IPS-18c (cell line): ENCODE measurements around the gene OR4K5.
"Not testable (repeated sequence)": the region's sequence is repeated elsewhere in the genome, so short reads cannot be mapped to it uniquely, and the experiment has no call there.

Experiments used
- H3K4me3 ChIP-seq: 2 replicates; pipeline ENCODE4 v1.7.0; 2013; ENCODE audit warnings: low read depth, mild to moderate bottlenecking, low read length, moderate library complexity; ENCODE audit not compliant: insufficient read depth
- H3K9me3 ChIP-seq: one replicate; pipeline ENCODE4 v1.6.1; 2013; ENCODE audit warnings: mild to moderate bottlenecking, low read length, moderate library complexity; ENCODE audit not compliant: control insufficient read depth, insufficient read depth

The OR4K5 gene, protein sequence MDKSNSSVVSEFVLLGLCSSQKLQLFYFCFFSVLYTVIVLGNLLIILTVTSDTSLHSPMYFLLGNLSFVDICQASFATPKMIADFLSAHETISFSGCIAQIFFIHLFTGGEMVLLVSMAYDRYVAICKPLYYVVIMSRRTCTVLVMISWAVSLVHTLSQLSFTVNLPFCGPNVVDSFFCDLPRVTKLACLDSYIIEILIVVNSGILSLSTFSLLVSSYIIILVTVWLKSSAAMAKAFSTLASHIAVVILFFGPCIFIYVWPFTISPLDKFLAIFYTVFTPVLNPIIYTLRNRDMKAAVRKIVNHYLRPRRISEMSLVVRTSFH

DNA sequence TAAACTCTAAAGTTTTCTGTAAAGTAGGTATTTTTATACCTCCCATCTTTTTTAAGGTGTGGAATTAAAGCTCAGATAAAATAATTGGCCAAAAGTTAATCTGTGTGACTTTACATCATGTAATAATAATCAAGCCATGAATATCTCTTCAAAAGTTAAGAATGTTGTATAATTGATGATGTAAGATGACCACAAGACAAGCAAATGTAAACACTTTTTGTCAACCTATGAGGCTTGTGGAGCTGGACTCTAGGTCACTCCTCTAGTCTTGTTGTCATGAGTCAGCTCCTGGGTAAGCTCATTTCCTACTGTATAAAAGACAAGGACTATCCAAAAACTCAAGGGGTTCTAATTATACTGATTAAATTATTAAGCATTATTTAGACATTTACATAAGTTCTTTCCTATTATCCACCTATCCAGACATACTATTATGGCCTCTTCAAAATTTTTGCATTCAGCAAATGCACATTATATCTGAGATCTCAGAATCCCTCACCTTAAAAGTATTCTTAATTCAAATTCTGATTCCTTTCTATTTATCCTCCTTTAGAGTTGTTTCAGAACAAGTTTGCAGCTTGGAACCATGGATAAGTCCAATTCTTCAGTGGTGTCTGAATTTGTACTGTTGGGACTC lies at the start of gene OR4K5:
Gene OR4K5, plus strand, starts transcription at position 587 of the 637 bp plus-strand sequence. Its CDS starts 0 bp downstream, at position 587.
- Histone ChIP-seq H3K9me3 (peaks cover 11% of the 10 kb centered on the region), H3K4me3 (no peak within 1 kb of the TSS)

DNA sequence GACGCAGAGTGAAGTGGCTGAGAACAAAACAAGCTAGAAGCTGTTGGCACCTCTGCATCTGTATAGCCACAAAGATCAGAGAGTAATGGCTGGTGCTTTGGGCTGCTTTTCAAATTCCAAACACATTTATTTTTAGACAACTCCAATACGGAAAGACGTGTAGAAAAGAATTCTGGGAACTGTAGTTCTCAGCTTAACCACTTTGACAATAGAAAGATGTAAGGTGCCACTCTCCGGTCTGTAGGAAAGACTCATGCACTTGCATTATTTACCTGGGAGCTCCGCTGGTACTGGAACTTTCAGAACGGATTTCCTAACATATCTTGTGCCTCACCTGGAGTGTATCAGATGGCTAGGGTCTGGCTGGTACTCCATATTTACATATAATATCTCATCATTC lies 47.2 kb upstream of the OR4K5 start:
- no peak overlapping the region; the same call in 1 of the 2 replicates for H3K4me3 ChIP-seq
- peaks cover 9% of the 10 kb centered on the region for H3K9me3 ChIP-seq

DNA sequence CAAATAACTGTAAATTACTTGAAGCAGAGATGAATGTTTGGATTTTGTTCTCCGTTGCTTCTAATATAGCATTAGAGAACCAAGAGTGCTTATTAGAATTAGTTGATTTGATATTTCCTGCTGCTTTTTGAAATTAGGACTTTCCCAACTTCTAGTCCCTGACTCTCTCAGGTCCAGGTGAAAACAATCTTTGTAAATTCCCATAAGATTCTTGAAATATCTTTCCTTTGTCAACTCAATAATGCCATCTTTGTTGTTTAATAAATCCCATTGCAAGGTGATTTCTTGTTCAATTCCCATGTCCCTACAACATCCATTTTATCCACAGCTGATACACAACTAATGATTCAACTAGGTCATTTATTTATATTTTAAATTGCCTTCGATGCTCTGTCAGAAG lies 45.6 kb upstream of the OR4K5 start, which contains the start of gene OR4K2:
Gene OR4K2, plus strand, starts transcription at position 301 of the 400 bp plus-strand sequence. CDS start 1,126 bp downstream, outside the sequence.
- H3K4me3 ChIP-seq: no peak within 1 kb of the TSS
- H3K9me3 ChIP-seq: peaks cover 4% of the 10 kb centered on the region

DNA sequence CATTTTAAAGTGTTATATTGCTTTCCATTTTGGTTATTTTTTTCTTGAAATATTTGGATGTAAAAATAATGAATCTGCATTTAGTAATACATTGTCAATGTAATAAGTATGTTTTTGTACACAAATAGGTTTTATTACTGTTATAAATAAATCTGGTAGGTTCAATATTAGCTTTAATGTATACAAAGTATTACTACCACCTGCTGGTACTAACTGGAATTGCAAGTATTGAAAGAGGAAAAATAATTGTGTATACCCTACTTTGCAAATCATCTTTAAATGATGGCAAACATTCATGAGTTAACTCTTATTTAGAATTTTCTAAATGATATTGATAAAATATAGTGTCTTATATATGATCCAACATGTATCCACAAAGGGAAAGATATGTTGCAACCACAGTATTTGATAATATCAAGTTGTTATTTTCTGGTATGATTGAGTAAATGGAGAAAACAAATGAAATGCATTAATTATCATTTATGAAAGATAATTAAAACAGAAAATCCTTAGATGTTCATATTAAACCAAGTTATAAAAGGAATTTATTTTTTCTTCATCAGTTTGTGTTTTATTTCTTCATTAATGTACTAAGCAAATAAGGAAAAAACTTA lies 42.3 kb upstream of the OR4K5 start:
- peaks cover 7% of the 10 kb centered on the region for H3K9me3 ChIP-seq
- no peak overlapping the region for H3K4me3 ChIP-seq

DNA sequence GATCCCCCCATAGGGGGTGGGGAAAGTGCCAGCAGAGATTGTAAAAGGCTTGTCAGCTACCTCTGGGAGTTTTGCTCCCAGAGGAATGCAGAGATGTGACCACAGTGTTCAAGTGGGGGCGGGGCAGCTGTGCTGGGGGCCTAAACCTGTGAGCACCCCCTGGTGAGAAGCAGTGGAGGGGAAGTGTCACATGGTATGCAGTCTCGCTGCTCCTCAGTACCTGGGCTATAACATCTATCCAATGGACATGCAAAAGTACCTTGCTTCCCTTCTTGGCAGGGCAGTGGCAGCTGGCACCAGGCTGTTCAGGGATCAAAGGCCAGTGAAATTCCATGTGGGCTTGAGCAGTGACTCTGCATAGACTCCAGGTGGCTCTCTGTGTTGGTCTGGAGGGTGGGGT lies 25.1 kb upstream of the OR4K5 start:
- H3K9me3 ChIP-seq: peaks cover 13% of the 10 kb centered on the region

DNA sequence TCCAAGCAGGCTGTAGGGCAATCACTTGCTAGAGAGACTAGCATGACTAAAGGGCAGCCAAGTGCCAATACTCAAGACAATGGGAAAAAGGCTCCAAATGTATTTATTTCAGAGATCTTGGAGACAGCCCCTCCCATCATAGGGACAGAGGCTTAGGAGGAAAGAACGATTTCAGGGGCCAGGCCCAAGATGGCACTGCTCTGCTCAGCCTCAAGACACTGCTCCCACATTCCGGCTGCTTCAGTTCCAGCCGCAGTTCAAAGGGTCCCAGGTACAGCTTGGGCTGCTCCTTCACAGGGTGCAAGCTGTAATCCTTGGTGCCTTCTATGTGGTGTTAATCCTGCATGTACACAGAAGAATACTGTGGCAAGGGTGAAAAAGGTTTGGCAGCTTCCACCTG lies 19.4 kb upstream of the OR4K5 start:
- Histone ChIP-seq H3K9me3 (peaks cover 10% of the 10 kb centered on the region), H3K4me3 (no peak overlapping the region)

More for the DNA sequence above, 25.1 kb upstream of the OR4K5 start:
- no peak overlapping the region for H3K4me3 ChIP-seq

DNA sequence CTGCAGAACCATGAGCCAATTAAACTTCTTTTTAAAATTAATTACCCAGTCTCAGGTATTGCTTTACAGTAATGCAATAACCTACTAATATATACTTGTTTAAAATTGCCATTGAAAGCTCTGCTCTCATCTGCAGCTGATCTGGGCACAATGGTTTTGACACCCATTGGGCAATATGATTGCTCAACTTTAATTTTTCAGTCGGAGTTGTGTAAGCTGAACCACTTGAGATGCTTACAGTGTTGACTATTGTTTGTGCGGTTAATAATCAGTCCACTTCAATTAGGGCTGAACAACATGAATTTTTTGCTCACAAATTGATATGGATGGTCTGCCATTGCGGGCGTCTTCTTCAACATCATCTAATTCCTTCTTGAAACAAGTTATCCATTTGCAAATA lies 18.0 kb upstream of the OR4K5 start:
- no peak overlapping the region for H3K4me3 ChIP-seq
- H3K9me3 ChIP-seq: peaks cover 10% of the 10 kb centered on the region

DNA sequence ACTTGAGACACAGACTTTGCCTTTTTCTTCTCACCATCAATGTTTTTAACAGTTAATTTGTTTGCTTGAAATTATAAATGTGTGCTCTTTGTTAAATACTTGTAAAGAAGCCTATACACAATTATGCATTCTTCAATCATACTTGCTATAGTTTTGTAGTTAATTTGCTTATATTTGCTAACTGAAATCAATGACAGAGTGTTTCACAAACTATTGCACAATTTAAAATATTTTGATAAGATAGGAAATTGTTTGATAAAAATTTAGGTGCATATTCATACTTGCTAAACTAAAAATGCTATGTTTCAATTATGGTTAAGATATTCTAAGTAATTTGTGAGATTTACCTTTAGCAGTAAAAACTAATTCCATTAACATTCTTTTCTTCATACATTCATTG lies 13.7 kb upstream of the OR4K5 start:
- H3K4me3 ChIP-seq: no peak overlapping the region
- peaks cover 8% of the 10 kb centered on the region for H3K9me3 ChIP-seq

DNA sequence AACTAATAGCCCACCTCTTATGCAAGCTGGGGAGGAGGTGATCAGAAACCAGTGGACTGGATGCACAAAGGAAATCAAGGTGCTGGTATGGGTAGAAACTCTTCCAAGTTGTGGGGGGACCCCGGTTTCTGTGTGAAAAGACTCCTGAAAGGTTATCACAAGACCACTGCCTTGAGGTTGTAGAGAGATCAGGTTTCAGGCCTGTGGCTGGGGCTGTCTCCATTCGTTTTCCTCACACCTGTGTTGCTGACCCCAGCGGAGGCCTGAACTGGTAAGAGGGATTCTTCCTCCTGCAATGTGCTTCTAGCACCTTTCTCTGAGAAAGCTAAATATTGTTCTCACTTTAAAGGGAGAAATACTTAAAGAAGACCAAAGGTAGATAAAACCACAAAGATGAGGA lies 9.3 kb upstream of the OR4K5 start:
- no peak overlapping the region for H3K4me3 ChIP-seq
- H3K9me3 ChIP-seq: peaks cover 6% of the 10 kb centered on the region

DNA sequence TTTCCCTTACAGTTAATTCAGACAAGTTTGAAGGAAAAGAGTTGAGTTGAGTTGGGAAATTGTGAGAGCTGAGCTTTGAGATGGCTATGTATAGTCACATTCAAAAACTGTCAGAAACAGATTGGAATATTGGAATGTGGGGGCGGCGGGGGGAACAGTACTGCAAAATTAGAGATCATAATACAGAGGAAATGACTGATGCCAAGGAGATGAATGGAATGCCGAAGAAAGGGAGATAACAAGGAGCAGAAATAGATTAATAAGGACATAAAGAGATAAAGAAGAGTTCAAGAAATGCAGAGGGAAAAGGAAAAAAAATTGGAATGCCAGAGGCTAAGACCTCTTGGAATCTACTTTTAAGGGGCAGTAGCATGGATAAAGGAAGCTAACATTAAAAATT lies 3.2 kb upstream of the OR4K5 start:
- H3K9me3 ChIP-seq: peaks cover 11% of the 10 kb centered on the region
- no peak overlapping the region for H3K4me3 ChIP-seq

DNA sequence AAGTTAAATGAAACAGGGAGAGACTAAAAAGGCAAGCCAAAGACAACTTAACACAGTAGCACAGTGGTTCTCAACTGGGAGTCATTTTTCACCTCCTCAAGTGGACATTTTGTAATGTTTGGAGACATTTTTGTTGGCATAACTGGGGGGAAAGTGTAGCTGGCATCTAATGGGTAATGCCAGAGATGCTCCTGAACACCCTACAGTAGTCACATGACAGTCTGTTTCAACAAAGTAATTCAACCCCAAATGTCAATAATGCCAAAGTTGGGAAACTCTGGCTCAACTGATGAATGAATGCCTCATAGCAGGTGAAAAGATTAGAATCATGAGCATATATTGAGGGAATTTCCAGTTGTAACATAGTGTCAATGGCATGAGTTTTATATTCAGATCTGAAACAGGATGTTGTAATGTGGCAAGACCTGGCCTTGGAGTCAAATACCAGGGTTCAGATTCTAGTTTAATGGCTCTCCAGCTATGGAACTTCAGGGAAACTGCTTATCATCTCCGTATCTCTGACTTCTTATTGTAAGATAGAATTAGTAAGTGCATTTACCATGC lies 2.4 kb upstream of the OR4K5 start:
- Histone ChIP-seq H3K9me3 (peaks cover 11% of the 10 kb centered on the region), H3K4me3 (no peak overlapping the region)

DNA sequence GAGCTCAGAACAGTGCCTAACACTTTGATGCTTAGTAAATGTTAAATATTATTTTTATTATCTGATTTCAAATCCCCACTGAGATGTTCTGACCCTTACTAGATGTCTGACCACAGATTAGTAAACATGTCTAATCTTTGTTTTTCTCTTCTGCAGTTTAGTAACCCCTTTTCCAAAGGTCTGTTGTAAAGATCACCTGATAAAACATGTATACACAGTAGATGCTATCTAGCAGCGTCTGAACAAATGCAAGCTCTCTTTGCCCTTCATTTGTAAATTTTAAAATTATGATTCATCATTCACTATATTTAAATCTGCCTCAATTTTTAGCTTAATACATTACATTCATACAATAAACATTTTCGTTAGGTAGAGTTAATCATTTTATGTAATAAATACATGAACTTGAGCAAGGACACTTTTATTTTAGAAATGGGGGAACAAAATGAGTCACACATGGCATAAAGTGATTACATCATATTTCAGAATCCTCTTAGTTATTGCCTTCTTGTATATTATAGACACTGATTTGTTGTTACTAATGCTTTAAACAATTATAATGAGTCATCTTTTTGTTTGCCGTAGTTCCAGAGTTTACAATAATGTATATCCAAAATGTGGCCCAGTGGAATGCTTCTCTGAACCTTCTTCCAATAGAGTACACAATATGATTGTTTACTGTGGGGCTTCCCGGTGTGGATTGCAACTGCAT lies 1.7 kb upstream of the OR4K5 start:
- Histone ChIP-seq H3K4me3 (no peak overlapping the region), H3K9me3 (peaks cover 11% of the 10 kb centered on the region)

DNA sequence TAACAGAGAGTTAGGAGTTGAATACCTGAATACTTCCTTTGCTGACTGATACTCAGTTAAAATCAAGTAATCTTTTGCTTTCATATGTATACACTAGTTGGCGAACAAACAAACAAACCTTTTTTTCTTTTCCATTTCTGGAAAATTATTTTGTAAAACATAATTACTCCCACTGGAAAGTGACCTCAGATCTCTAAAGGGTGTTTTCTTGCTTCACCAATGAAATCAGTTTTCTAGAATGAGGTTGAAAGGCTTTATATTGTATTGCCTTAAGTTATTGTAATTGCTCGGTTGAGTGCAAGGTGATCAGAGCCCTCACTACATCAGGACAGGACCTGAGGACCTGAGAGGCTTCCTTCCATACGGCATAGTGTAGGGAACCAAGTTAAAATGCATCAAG lies 10.2 kb downstream of the OR4K5 start, which contains the start of gene OR4K1:
Gene OR4K1, plus strand, starts transcription at position 301 of the 400 bp plus-strand sequence. CDS start 4,750 bp downstream, outside the sequence.
- H3K9me3 ChIP-seq: peaks cover 11% of the 10 kb centered on the region
- no peak within 1 kb of the TSS for H3K4me3 ChIP-seq

DNA sequence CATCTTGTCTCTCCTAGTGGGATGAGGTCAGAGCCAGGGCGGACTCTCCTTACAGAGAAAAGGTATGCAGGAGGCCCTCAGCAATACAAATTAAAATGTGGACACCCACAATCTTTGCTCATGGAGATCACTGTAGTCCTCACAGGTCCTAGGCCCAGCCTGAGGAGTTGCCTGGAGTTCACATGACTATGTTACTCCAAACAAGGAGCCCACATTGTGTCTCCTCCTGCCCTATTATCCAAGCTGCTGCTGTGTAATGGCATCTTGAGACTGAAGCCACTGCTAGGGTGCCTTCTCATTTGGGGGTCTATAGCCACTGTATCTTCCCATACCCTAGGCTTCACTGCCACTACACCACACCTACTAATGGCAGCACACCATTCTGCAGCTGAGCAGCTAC lies 21.3 kb downstream of the OR4K5 start:
- Histone ChIP-seq H3K9me3 (peaks cover under 1% of the 10 kb centered on the region), H3K4me3 (no peak overlapping the region)

DNA sequence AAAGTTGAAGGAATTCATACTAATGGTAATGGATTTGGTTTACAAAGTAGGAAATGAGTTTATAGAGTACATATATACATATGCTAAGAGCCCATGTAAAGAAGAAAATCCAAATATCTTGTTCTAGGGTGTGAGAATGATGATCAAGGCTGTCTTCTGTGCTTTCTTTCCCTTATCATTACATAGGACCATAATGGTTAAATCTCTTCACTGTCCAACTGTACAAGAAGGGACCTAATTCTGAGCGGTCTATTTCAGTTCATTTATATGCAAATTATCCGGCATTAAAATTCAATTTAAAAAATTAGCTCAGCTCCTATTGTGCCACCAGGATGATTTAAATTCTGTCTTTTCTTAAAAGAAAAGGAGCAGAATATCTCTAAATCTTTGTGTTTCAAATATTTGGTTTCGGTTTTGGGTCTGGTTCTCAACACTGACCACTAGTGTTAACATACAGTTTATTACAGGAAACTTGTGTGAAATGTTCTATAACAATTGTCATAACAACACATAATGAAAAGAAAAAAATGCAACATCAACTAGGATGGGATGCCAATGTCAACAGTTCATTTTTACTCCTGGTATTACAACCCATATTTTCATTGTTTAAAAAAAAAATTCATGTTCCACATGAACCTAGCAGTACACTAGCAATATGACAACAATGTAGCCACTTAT lies 27.1 kb downstream of the OR4K5 start:
- no peak overlapping the region for H3K4me3 ChIP-seq
- peaks cover 2% of the 10 kb centered on the region for H3K9me3 ChIP-seq

DNA sequence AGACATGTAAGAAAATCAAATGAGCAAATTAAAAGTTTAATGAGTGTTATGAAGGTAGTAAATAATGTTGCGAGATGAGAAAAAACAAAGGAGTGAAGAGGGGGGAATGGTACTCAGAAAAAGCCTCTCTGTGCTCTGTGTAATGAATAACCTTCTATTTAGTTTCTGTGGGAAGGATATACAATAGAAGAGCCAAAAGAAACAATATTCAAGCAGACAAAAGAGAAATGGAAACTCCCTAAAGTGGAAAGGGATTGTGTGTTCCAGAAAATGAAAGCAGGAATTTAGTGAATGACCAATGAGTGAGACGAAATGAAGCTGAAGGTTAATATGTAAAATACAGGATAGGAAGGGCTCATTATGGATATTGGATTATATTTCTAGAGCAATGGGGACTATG lies 28.8 kb downstream of the OR4K5 start:
- peaks cover 2% of the 10 kb centered on the region for H3K9me3 ChIP-seq
- H3K4me3 ChIP-seq: no peak overlapping the region

DNA sequence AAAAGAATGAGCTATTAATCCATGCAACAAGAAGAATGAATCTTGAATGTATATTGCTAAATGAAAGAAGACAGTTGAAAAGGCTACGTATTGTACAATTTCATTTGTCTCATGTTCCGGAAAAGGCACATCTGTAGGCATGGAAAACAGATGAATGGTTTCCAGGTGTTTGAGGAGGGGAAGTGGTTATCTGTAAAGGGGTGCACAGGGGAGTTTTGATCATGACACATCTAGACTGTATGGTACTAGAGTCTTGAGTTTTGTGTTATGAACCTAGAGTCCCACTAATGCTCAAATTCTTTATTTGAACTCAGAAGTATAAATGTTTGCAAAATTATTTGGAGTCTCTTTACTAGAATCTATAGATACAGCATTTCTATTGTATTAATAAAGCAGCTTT lies 49.3 kb downstream of the OR4K5 start:
- H3K4me3 ChIP-seq, H3K9me3 ChIP-seq: not testable (repeated sequence)
